GM18520 (cell line): ENCODE data around the gene RCN1.
"Not testable (repeated sequence)": the region's sequence is repeated elsewhere in the genome, so short reads cannot be mapped to it uniquely, and the experiment has no call there.

Experiments used
- ATAC-seq: cut with Tn5 transposase; IDR thresholded peaks from one replicate; pipeline ENCODE4 v1.9.1; 2021; ENCODE audit not compliant: unreplicated experiment

Gene RCN1

GRCh38 chr11:32109592-32109991 lies 18.7 kb downstream of the RCN1 start:
- no peak for ATAC-seq

- ATAC-seq: no peak
Observed at GRCh38 chr11:32110795-32111194, 19.9 kb downstream of the RCN1 start.

GRCh38 chr11:32113200-32113919 lies 22.5 kb downstream of the RCN1 start:
- no peak for ATAC-seq

GRCh38 chr11:32113920-32114203 lies 23.0 kb downstream of the RCN1 start:
- no peak for ATAC-seq

GRCh38 chr11:32115446-32115845 lies 24.6 kb downstream of the RCN1 start:
- ATAC-seq: no peak

GRCh38 chr11:32116668-32117067 lies 25.8 kb downstream of the RCN1 start:
- no peak for ATAC-seq

- no peak for ATAC-seq
Observed at GRCh38 chr11:32118025-32118974, 27.4 kb downstream of the RCN1 start.

- ATAC-seq: not testable (repeated sequence)
Observed at GRCh38 chr11:32119139-32119538, 28.3 kb downstream of the RCN1 start.

- no peak for ATAC-seq
Observed at GRCh38 chr11:32121012-32121411, 30.1 kb downstream of the RCN1 start.

GRCh38 chr11:32122200-32122599 lies 31.3 kb downstream of the RCN1 start:
- ATAC-seq: no peak

- ATAC-seq: no peak
Observed at GRCh38 chr11:32131321-32131720, 40.4 kb downstream of the RCN1 start.

GRCh38 chr11:32136657-32137056 lies 45.8 kb downstream of the RCN1 start:
- ATAC-seq: no peak

- ATAC-seq: no peak
Observed at GRCh38 chr11:32137263-32137662, 46.4 kb downstream of the RCN1 start.

- no peak for ATAC-seq
Observed at GRCh38 chr11:32137869-32138268, 47.0 kb downstream of the RCN1 start.

- ATAC-seq: no peak
Observed at GRCh38 chr11:32138902-32139301, 48.0 kb downstream of the RCN1 start.

- ATAC-seq: no peak
Observed at GRCh38 chr11:32139896-32140520, 49.1 kb downstream of the RCN1 start.

GRCh38 chr11:32141745-32142546 lies 51.1 kb downstream of the RCN1 start:
- ATAC-seq: no peak

- no peak for ATAC-seq
Observed at GRCh38 chr11:32143378-32143777, 52.5 kb downstream of the RCN1 start.

GRCh38 chr11:32145282-32145681 lies 54.4 kb downstream of the RCN1 start:
- no peak for ATAC-seq

GRCh38 chr11:32148895-32149294 lies 58.0 kb downstream of the RCN1 start:
- ATAC-seq: no peak

GRCh38 chr11:32149748-32150147 lies 58.9 kb downstream of the RCN1 start:
- no peak for ATAC-seq
